WTC11 (cell line): ENCODE results near the gene SWT1. TPM values are rescaled to one million over a fixed set of nuclear protein-coding genes. Genes with fewer than 3 reads are reported as not detected.
"Not testable (repeated sequence)": the region's sequence is repeated elsewhere in the genome, so short reads cannot be mapped to it uniquely, and the experiment has no call there.

Experiments
- ATAC-seq: fragments of 200-7000 bp; cut with Tn5 transposase; 2 replicates; pipeline ENCODE4 v1.10.0; 2021; ENCODE audit warnings: mild to moderate bottlenecking, moderate library complexity
- CTCF ChIA-PET: fragments of 300-600 bp; sonication (Branson Sonifier 250); formaldehyde crosslinking; loops from one replicate; lab custom pipeline; 2021; ENCODE audit warnings: antibody characterized with exemption; lab: Charles Lee
- POLR2A ChIA-PET: fragments of 350-600 bp; sonication (Branson Sonifier 250); formaldehyde crosslinking; loops from one replicate; lab custom pipeline; 2021; ENCODE audit warnings: antibody characterized with exemption; lab: Charles Lee
- DNase-seq: peaks from one replicate; pipeline ENCODE4 v3.0.0; 2021; ENCODE audit warnings: low spot score
- H3K27ac Mint-ChIP-seq: 2 replicates; pipeline ENCODE4 v1.8.0; 2021; ENCODE audit warnings: mixed read lengths
- H3K27me3 Mint-ChIP-seq: 2 replicates; pipeline ENCODE4 v1.8.0; 2021; ENCODE audit warnings: low read depth, mild to moderate bottlenecking, moderate library complexity, mixed read lengths
- H3K36me3 Mint-ChIP-seq: 2 replicates; pipeline ENCODE4 v1.8.0; 2021; ENCODE audit warnings: mixed read lengths
- H3K4me1 Mint-ChIP-seq: 2 replicates; pipeline ENCODE4 v1.8.0; 2022; ENCODE audit warnings: mixed read lengths
- H3K4me3 Mint-ChIP-seq: 2 replicates; pipeline ENCODE4 v1.8.0; 2021; ENCODE audit warnings: mild to moderate bottlenecking, moderate library complexity, mixed read lengths
- H3K9me3 Mint-ChIP-seq: 2 replicates; pipeline ENCODE4 v1.8.0; 2021; ENCODE audit warnings: mixed read lengths
- AFF4 ChIP-seq: sonication (generic); formaldehyde crosslinking; IDR thresholded peaks from 2 replicates; pipeline ENCODE4 v1.8.1; 2023; ENCODE audit warnings: mild to moderate bottlenecking, missing genetic modification reagents, borderline replicate concordance
- CREM ChIP-seq: sonication (generic); formaldehyde crosslinking; IDR thresholded peaks from 2 replicates; pipeline ENCODE4 v1.8.1; 2022; ENCODE audit warnings: mild to moderate bottlenecking, missing genetic modification reagents, moderate library complexity
- ERG ChIP-seq: fragments of 250-450 bp; sonication (Bioruptor Pico); IDR thresholded peaks from 2 replicates; pipeline ENCODE4 v1.8.0; 2021; ENCODE audit warnings: mild to moderate bottlenecking
- ETV6 ChIP-seq: sonication (generic); formaldehyde crosslinking; IDR thresholded peaks from 2 replicates; pipeline ENCODE4 v1.8.1; 2022; ENCODE audit warnings: mild to moderate bottlenecking, missing genetic modification reagents
- FOXK1 ChIP-seq: sonication (generic); formaldehyde crosslinking; IDR thresholded peaks from 2 replicates; pipeline ENCODE4 v1.8.0; 2022; ENCODE audit warnings: mild to moderate bottlenecking, moderate library complexity, missing genetic modification reagents
- GABPB1 ChIP-seq: sonication (generic); formaldehyde crosslinking; IDR thresholded peaks from 2 replicates; pipeline ENCODE4 v1.8.1; 2023; ENCODE audit warnings: mild to moderate bottlenecking, missing genetic modification reagents
- MYBL2 ChIP-seq: sonication (generic); formaldehyde crosslinking; IDR thresholded peaks from 2 replicates; pipeline ENCODE4 v1.8.1; 2023; ENCODE audit warnings: mild to moderate bottlenecking, moderate library complexity, missing genetic modification reagents
- NFATC4 ChIP-seq: fragments of 250-450 bp; sonication (Bioruptor Pico); IDR thresholded peaks from 2 replicates; pipeline ENCODE4 v1.9.0; 2021; ENCODE audit warnings: mild to moderate bottlenecking
- NR2C2 ChIP-seq: sonication (generic); formaldehyde crosslinking; IDR thresholded peaks from 2 replicates; pipeline ENCODE4 v1.8.0; 2022; ENCODE audit warnings: mild to moderate bottlenecking, missing genetic modification reagents
- RORB ChIP-seq: fragments of 250-450 bp; sonication (Bioruptor Pico); IDR thresholded peaks from 2 replicates; pipeline ENCODE4 v1.9.0; 2021; ENCODE audit warnings: mild to moderate bottlenecking
- SOX15 ChIP-seq: fragments of 250-450 bp; sonication (Bioruptor Pico); IDR thresholded peaks from 2 replicates; pipeline ENCODE4 v1.9.0; 2021; ENCODE audit warnings: mild to moderate bottlenecking
- USF1 ChIP-seq: sonication (generic); formaldehyde crosslinking; IDR thresholded peaks from 2 replicates; pipeline ENCODE4 v1.8.0; 2022; ENCODE audit warnings: mild to moderate bottlenecking, missing genetic modification reagents
- ZNF263 ChIP-seq: sonication (generic); formaldehyde crosslinking; IDR thresholded peaks from 2 replicates; pipeline ENCODE4 v1.8.1; 2022; ENCODE audit warnings: low read depth, mild to moderate bottlenecking, moderate library complexity, missing genetic modification reagents
- total RNA-seq: library from RNA; stranded (reverse); gene quantifications from 3 replicates; pipeline ENCODE4 v1.2.3, GENCODE V29; 2021
- TF ChIP-seq, protein P1 (sequence below): fragments of 250-450 bp; sonication (Bioruptor Pico); conservative IDR thresholded peaks from 2 replicates; pipeline ENCODE4 v1.9.0; 2021; ENCODE audit warnings: mild to moderate bottlenecking
- TF ChIP-seq, protein P2 (sequence below): sonication (generic); formaldehyde crosslinking; IDR thresholded peaks from 2 replicates; pipeline ENCODE4 v1.8.1; 2023; ENCODE audit warnings: mild to moderate bottlenecking, moderate library complexity, missing genetic modification reagents
- TF ChIP-seq, protein P3 (sequence below): sonication (generic); formaldehyde crosslinking; conservative IDR thresholded peaks from 2 replicates; pipeline ENCODE4 v1.8.1; 2023; ENCODE audit warnings: mild to moderate bottlenecking, low read depth, missing genetic modification reagents, moderate library complexity

SWT1 gene
- total RNA-seq, 1 experiment from 2014 or later, result 5.8 TPM

DNA sequence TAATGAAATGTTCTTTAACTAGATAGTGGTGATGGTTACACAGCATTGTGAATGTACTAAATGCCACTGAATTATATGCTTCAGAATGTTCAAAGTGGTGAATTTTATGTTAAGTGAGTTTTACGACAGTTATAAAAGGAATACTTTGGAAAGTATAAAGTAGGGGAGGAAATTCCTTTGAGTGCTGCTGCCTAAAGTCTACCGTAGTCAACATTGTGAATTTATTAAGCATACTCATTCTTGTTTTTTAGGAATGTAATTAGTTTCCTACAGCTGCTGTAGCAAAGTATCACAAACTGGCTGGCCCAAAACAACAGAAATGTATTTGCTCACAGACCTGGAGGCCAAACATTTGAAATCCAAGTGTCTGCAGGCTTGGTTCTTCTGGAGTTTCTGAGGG is 73.0 kb downstream of the SWT1 start (continued):
- no peak for TF ChIP-seq GABPB1 (CRISPR knock-in tag)

DNA sequence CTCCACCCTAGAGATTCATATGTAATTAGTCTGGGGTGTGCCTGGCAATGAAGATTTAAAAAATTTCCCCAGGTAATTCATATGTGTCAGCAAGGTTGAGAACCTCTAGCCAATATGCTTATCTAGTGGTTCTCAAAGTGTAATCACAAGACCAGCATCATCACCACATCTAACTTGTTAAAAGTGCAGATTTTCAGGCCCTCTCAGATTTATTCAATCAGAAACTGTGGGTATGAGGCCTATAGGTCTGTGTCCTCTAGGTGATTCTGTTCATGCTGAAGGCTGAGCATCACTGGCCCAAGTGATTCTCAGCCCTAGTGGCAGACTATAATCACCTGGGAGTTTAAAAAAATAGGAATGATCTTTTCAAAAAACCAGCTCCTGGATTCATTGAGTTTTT is 75.9 kb downstream of the SWT1 start:
- Mint-ChIP-seq H3K4me1 (no peaks in the 10 kb centered on the region), H3K4me3 (no peak overlapping the region), H3K27ac (no peak overlapping the region), H3K9me3 (peaks cover 10% of the 10 kb centered on the region), H3K27me3 (no peaks in the 10 kb centered on the region), H3K36me3 (peaks cover 5% of the 10 kb centered on the region)
- ATAC-seq (no peak), DNase-seq (no peak)
- ChIA-PET CTCF (no interaction called here), POLR2A (no interaction called here)
- TF ChIP-seq ERG (CRISPR knock-in tag) (no peak), NR2C2 (CRISPR knock-in tag) (no peak), ZNF263 (CRISPR knock-in tag) (no peak), NFATC4 (CRISPR knock-in tag) (no peak), SOX15 (CRISPR knock-in tag) (no peak), FOXK1 (no peak), USF1 (CRISPR knock-in tag) (no peak), ETV6 (no peak), MYBL2 (CRISPR knock-in tag) (no peak)
- TF ChIP-seq, protein P1, sequence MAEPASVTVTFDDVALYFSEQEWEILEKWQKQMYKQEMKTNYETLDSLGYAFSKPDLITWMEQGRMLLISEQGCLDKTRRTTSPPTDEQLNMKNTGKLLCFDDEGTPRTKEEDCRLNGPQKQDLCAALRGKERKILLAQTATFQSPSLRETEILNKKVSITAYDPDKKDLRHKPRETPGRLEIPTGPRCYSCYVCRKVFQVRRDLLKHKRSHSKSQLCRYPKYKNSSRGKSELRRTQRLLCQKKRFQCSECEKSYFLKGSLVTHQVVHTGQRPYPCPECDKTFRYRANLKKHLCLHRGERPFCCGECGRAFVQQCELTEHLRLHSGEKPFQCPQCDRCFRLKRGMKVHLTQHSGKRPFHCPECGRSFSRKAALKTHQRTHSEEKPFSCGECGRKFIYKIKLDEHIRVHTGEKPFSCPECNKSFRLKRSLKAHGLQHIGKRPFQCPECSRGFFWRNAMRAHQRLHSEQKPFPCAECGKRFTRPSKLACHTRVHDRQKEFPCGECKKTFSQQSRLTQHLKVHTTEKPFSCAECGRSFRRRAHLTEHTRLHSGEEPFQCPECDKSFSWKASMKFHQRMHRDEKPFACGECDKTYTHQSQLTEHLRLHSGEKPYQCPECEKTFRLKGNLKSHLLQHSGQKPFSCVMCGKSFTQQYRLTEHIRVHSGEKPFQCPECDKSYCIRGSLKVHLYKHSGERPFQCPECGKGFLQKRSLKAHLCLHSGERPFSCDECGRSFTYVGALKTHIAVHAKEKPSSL, result no peak
- TF ChIP-seq, protein P2, sequence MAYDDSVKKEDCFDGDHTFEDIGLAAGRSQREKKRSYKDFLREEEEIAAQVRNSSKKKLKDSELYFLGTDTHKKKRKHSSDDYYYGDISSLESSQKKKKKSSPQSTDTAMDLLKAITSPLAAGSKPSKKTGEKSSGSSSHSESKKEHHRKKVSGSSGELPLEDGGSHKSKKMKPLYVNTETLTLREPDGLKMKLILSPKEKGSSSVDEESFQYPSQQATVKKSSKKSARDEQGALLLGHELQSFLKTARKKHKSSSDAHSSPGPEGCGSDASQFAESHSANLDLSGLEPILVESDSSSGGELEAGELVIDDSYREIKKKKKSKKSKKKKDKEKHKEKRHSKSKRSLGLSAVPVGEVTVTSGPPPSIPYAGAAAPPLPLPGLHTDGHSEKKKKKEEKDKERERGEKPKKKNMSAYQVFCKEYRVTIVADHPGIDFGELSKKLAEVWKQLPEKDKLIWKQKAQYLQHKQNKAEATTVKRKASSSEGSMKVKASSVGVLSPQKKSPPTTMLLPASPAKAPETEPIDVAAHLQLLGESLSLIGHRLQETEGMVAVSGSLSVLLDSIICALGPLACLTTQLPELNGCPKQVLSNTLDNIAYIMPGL (CRISPR knock-in tag), result no peak

GRCh38 chr1:185234183-185234582 is 77.2 kb downstream of the SWT1 start:
- CTCF ChIA-PET, result not testable (repeated sequence)

DNA sequence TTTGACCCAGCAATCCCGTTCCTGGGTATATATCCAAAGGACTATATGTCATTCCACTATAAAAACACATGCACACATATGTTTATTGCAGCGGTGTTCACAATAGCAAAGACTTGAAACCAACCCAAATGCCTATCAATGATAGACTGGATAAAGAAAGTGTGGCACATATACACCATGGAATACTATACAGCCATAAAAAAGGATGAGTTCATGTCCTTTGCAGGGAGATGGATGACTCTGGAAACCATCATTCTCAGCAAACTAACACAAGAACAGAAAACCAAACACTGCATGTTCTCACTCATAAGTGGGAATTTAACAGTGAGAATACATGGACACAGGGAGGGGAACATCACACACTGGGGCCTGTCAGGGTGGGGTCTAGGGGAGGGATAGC is 80.2 kb downstream of the SWT1 start:
- CTCF ChIA-PET, H3K36me3 Mint-ChIP-seq, H3K27me3 Mint-ChIP-seq, POLR2A ChIA-PET, H3K27ac Mint-ChIP-seq, ATAC-seq, H3K9me3 Mint-ChIP-seq, H3K4me1 Mint-ChIP-seq, H3K4me3 Mint-ChIP-seq, DNase-seq: not testable (repeated sequence)

More at GRCh38 chr1:185234183-185234582, 77.2 kb downstream of the SWT1 start:
- DNase-seq, H3K4me3 Mint-ChIP-seq, H3K27me3 Mint-ChIP-seq, H3K36me3 Mint-ChIP-seq, H3K27ac Mint-ChIP-seq, POLR2A ChIA-PET, H3K9me3 Mint-ChIP-seq, H3K4me1 Mint-ChIP-seq, ATAC-seq: not testable (repeated sequence)

DNA sequence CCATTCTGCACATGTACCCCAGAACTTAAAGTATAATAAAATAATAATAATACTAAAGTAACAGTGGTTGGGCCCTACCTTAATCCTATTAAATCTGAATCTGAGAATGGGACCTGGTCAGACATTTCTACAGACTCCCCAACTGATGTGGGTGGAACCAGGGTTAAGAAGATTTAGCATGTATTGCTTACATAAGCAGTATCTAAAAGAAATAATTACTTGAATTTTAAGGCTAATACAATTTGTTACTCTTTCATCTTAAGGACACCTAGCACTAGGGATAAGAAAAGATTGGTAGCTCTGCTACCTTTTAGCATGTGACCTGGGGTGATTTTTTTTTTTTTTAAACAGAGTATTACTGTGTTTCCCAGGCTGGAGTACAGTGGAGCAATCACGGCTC is 80.7 kb downstream of the SWT1 start:
- Mint-ChIP-seq H3K27ac (no peak overlapping the region), H3K27me3 (no peaks in the 10 kb centered on the region), H3K9me3 (peaks cover 10% of the 10 kb centered on the region), H3K36me3 (peaks cover 5% of the 10 kb centered on the region), H3K4me1 (no peaks in the 10 kb centered on the region), H3K4me3 (no peak overlapping the region)
- DNase-seq (no peak), ATAC-seq (no peak)
- CTCF ChIA-PET, result interaction anchor here (0.8 to 1.3 kb wide), 2 partner anchors 11 to 409 kb away, joined by 4 to 5 read pairs; no protein-coding TSS in a partner anchor
- POLR2A ChIA-PET, result no interaction called here
- no peak for TF ChIP-seq RORB (CRISPR knock-in tag)
- TF ChIP-seq, protein P3, sequence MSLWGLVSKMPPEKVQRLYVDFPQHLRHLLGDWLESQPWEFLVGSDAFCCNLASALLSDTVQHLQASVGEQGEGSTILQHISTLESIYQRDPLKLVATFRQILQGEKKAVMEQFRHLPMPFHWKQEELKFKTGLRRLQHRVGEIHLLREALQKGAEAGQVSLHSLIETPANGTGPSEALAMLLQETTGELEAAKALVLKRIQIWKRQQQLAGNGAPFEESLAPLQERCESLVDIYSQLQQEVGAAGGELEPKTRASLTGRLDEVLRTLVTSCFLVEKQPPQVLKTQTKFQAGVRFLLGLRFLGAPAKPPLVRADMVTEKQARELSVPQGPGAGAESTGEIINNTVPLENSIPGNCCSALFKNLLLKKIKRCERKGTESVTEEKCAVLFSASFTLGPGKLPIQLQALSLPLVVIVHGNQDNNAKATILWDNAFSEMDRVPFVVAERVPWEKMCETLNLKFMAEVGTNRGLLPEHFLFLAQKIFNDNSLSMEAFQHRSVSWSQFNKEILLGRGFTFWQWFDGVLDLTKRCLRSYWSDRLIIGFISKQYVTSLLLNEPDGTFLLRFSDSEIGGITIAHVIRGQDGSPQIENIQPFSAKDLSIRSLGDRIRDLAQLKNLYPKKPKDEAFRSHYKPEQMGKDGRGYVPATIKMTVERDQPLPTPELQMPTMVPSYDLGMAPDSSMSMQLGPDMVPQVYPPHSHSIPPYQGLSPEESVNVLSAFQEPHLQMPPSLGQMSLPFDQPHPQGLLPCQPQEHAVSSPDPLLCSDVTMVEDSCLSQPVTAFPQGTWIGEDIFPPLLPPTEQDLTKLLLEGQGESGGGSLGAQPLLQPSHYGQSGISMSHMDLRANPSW, result no peak
- no peak for TF ChIP-seq CREM
- no peak for TF ChIP-seq AFF4 (CRISPR knock-in tag)
